Lower leg skin (tissue), 4 donors: Measurements from ENCODE around the gene CAMTA2. TPM values are rescaled to one million over a fixed set of nuclear protein-coding genes. Genes with fewer than 3 reads are reported as not detected.

ENCODE experiments used
- DNase-seq, 2 donors: peaks; one replicate each; pipeline ENCODE4 v3.0.0-alpha.2; 2019; ENCODE audit warnings: low spot score in 2 of 2
- H3K4me3 ChIP-seq: fragments of 200-600 bp; sonication (generic); 2 replicates; pipeline ENCODE4 v1.5.1; 2017; ENCODE audit warnings: mild to moderate bottlenecking, low read depth; ENCODE audit not compliant: poor library complexity, severe bottlenecking
- POLR2A ChIP-seq, 2 donors: fragments of 450-650 bp; IDR thresholded peaks; one replicate each; pipeline ENCODE4 v1.6.1; 2016 to 2017; ENCODE audit warnings: antibody characterized with exemption in 2 of 2, mild to moderate bottlenecking in 1 of 2, moderate library complexity in 1 of 2
- WGBS, 2 donors: methylation state at CpG; one replicate each; pipeline ENCODE4 v1.1.5; 2018; 5-methylcytosine and 5-hydroxymethylcytosine counted together
- intact Hi-C: fragments of 100-400 bp; cut with DNase I; formaldehyde crosslinking; loops from one replicate; pipeline ENCODE4 v1.15.0; 2023; ENCODE audit warnings: low total_unique reads
- total RNA-seq, 4 donors: library from RNA; depleted of rRNA; stranded (reverse); fragments of >200 nt; gene quantifications; one replicate each; pipeline ENCODE4 v1.1.0, GENCODE V29; 2016
- TF ChIP-seq, protein P1 (sequence below), 3 donors: fragments of 450-650 bp; IDR thresholded peaks; one replicate each; pipeline ENCODE4 v1.5.1; 2016; ENCODE audit warnings: antibody characterized with exemption in 3 of 3, mild to moderate bottlenecking in 3 of 3, moderate library complexity in 2 of 3

Gene CAMTA2
- total RNA-seq, 4 donors from 2014 or later, result 21.7 to 35.3 (median 30.6) TPM

DNA sequence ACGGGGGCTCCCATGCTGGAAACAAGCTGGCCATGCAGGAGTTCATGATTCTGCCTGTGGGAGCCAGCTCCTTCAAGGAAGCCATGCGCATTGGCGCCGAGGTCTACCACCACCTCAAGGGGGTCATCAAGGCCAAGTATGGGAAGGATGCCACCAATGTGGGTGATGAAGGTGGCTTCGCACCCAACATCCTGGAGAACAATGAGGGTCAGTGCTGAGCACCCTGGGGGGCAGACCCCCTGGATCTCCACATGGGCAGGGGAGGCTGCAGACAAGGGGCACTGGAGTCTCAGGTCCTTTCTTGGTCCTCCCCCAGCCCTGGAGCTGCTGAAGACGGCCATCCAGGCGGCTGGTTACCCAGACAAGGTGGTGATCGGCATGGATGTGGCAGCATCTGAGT is 32.4 kb downstream of the CAMTA2 start:
- 96 to 98% methylated on average over 8 of the region's 8 CpGs for WGBS, 2 donors
- intact Hi-C loops, result no loop called here
- no peak for DNase-seq
- no peak overlapping the region for H3K4me3 ChIP-seq
- TF ChIP-seq, protein P1, sequence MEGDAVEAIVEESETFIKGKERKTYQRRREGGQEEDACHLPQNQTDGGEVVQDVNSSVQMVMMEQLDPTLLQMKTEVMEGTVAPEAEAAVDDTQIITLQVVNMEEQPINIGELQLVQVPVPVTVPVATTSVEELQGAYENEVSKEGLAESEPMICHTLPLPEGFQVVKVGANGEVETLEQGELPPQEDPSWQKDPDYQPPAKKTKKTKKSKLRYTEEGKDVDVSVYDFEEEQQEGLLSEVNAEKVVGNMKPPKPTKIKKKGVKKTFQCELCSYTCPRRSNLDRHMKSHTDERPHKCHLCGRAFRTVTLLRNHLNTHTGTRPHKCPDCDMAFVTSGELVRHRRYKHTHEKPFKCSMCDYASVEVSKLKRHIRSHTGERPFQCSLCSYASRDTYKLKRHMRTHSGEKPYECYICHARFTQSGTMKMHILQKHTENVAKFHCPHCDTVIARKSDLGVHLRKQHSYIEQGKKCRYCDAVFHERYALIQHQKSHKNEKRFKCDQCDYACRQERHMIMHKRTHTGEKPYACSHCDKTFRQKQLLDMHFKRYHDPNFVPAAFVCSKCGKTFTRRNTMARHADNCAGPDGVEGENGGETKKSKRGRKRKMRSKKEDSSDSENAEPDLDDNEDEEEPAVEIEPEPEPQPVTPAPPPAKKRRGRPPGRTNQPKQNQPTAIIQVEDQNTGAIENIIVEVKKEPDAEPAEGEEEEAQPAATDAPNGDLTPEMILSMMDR (IDR thresholded peaks at IDR 0.05), result no peak
- no peak for TF ChIP-seq POLR2A (IDR thresholded peaks at IDR 0.05)

DNA sequence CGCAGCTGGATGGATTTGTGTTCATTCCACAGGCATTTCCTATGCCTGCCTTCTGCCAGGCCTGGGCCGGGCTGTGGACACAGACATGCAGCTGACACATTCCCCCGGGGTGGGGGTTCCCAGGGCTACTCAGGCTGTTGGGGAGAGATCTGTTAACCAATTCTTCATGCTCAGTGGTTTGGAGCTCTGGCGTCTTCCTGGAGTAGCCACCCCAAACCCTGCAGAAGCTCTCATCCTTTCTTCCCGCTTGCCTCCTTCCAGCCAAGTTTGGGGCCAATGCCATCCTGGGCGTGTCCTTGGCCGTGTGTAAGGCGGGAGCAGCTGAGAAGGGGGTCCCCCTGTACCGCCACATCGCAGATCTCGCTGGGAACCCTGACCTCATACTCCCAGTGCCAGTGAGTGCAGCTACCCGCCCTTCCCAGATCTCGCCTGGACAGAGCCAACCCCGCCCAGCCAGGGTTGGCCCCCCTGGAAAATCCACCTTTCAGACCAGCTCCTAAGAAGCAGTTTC is 34.0 kb downstream of the CAMTA2 start:
- H3K4me3 ChIP-seq, result no peak overlapping the region
- no peak for DNase-seq
- intact Hi-C loops, result no loop called here
- TF ChIP-seq POLR2A (IDR thresholded peaks at IDR 0.05), result no peak
- TF ChIP-seq, protein P1 (IDR thresholded peaks at IDR 0.05), result no peak
- 43 to 48% methylated on average over 14 of the region's 14 CpGs for WGBS, 2 donors

DNA sequence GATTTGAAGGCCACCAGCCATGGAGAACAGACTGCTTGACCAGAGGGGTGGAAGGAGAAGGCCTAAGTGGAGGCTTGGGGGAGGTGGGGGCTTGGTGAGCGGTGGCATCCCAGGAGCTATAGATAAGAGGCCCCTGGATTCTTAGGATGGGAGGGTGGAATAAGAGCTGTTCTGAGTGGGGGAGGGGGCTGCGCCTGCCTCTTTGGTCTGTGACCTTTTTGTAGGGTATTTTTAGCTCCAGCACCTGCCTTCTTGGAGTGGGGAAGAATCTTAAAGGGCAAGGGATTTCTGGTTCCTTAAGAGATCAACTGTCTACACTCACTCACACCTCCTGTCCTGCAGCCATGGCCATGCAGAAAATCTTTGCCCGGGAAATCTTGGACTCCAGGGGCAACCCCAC is 36.0 kb downstream of the CAMTA2 start:
- no peak for DNase-seq
- TF ChIP-seq, protein P1 (IDR thresholded peaks at IDR 0.05), result no peak
- TF ChIP-seq POLR2A (IDR thresholded peaks at IDR 0.05), result no peak
- intact Hi-C loops, result no loop called here
- 92% methylated on average over 3 of the region's 3 CpGs for WGBS, 2 donors
- no peak overlapping the region for H3K4me3 ChIP-seq

DNA sequence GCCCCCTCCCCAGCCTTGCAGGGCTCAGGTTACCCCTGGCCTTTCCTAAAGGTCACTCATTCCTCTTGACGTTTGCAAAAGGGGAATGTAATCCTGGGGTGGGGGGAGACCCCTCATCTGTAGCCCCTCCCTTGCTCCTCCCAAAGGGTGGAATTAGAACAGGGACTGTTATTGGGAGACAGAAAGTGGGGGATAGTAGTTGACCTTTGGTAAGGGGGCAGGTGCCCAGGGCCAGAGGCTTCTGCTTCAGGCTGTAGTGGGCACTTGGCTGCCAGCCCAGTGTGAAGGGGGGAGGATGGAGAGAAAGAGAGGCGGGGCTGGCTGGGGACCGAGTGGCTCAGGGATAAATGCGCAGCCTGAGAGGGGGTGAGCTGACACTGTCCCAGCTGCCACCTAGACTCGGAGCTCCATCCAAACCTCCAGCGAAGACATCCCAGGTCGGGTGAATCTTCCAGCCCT is 36.7 kb downstream of the CAMTA2 start, which contains the start of gene ENO3:
ENO3 (plus strand) TSS at position 374 of the 459 bp plus-strand sequence. CDS start 711 bp downstream, outside the sequence.
- TF ChIP-seq, protein P1 (IDR thresholded peaks at IDR 0.05), result no peak
- no peak for TF ChIP-seq POLR2A (IDR thresholded peaks at IDR 0.05)
- DNase-seq, result no peak

DNA sequence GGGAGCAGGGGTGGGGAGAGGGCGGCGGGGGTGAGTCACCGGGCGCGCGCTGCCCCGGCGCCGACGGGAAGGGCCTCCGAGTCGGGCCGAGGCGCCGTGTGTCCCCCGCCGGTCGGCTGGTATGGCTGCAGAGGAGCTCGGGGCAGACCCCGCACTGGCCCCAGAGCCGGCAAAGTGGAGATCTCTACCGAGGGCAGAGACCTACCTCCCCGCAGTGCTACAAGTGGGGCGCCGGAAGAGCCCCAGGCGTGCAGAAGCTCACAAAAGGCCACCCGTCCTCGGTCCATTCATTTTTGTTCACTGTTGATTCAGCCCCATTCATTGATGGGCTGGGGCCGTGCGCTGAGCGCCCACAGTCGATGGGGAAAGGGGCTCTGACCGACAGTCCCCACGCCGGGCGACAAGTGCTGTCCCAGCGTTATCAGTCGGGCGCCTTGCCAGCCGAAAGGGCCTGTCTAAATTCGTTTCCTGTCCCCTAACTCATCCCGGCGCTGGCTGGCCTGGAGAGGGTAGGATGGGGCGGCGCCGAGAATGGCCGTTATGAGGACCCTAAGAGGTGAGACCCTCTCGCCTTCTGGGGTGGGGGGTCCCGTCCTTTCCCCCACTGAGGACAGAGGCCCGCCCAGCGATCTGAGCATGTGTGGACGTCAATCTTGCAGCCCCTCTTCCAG is 37.3 kb downstream of the CAMTA2 start:
- H3K4me3 ChIP-seq, result peak overlapping the region; percentile 44
- WGBS, 2 donors, result 18 to 20% methylated on average over 24 to 28 of the region's 52 CpGs
- TF ChIP-seq, protein P1 (IDR thresholded peaks at IDR 0.05), result no peak
- no peak for TF ChIP-seq POLR2A (IDR thresholded peaks at IDR 0.05)
- intact Hi-C loops, result no loop called here
- DNase-seq, result peak in 1 of 2 donors; percentile 94

More for the DNA sequence above, 36.7 kb downstream of the CAMTA2 start, which contains the start of gene ENO3:
- 55 to 60% methylated on average over 7 of the region's 7 CpGs for WGBS, 2 donors
- intact Hi-C loops, result no loop called here
- H3K4me3 ChIP-seq, result peak within 1 kb of the TSS; percentile 44
